Activated naive CD4-positive, alpha-beta T cell treated with anti-CD3 and anti-CD28 coated beads, Interleukin-2, amount 50 U/mL, for 72 hours (primary cell): ENCODE results near the gene KAT8. TPM values are rescaled to one million over a fixed set of nuclear protein-coding genes. Genes with fewer than 3 reads are reported as not detected.

Experiments used
- ATAC-seq, 2 donors: fragments of 150-1000 bp; cut with Tn5 transposase; 2 replicates each; pipeline ENCODE4 v1.10.0; 2021; ENCODE audit warnings: mild to moderate bottlenecking in 2 of 2, moderate library complexity in 2 of 2
- DNase-seq, 2 donors: peaks; one replicate each; pipeline ENCODE4 v3.0.0; 2021 to 2022; ENCODE audit warnings: low spot score in 2 of 2
- H3K27ac Mint-ChIP-seq, 2 donors: one replicate each; pipeline ENCODE4 v1.8.0; 2022; ENCODE audit warnings: mild to moderate bottlenecking in 2 of 2, mixed read lengths in 2 of 2
- H3K36me3 Mint-ChIP-seq, 2 donors: one replicate each; pipeline ENCODE4 v1.8.0; 2022; ENCODE audit warnings: mixed read lengths in 2 of 2
- H3K9me3 Mint-ChIP-seq, 2 donors: one replicate each; pipeline ENCODE4 v1.8.0; 2022; ENCODE audit warnings: mixed read lengths in 2 of 2
- total RNA-seq, 2 donors: library from RNA; stranded (reverse); gene quantifications; one replicate each; pipeline ENCODE4 v1.2.3, GENCODE V29; 2022

The KAT8 gene
- 10 to 100 TPM; 57.8 to 88.5 TPM for total RNA-seq

GRCh38 chr16:31117384-31118222 lies at the start of gene KAT8:
KAT8 (plus strand) TSS chr16:31117664; CDS start chr16:31117682, 18 bp downstream.
- Mint-ChIP-seq H3K27ac (peak within 1 kb of the TSS; percentile 91 to 95), H3K9me3 (no peaks in the 10 kb centered on the region), H3K36me3 (peaks cover 15 to 21% of the 10 kb centered on the region in 2 donors)
- DNase-seq: peak; percentile 95 to 98
- ATAC-seq: peak; percentile 95

DNA sequence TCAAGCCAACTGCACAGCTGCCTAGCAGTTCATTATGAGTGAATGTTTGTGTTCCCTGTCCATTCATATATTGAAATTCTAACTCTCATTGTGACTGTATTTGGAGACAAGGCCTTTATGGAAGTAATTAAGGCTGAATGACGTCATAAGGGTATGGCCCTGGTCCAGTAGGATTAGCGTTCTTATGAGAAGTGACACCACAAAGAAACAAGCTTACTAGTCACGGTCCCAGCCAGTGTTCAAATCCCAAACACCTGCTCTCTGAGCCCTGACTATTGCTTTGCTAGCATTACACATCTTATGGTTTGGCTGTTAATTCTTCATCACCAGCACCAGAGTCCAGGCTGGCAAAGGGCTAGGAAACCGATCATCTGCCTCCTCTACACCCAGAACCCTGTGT lies 45.6 kb upstream of the KAT8 start:
- peak overlapping the region; percentile 99 for H3K27ac Mint-ChIP-seq
- no peak for ATAC-seq
- no peak for DNase-seq
- H3K9me3 Mint-ChIP-seq: no peaks in the 10 kb centered on the region
- H3K36me3 Mint-ChIP-seq: peaks cover 22 to 25% of the 10 kb centered on the region in 2 donors

GRCh38 chr16:31072540-31073141 lies 44.8 kb upstream of the KAT8 start:
- DNase-seq (peak in 1 of 2 donors; percentile 35), ATAC-seq (no peak)
- Mint-ChIP-seq H3K36me3 (peaks cover 22 to 27% of the 10 kb centered on the region in 2 donors), H3K27ac (peak overlapping the region; percentile 99), H3K9me3 (no peaks in the 10 kb centered on the region)

- peak; percentile 80 to 88 for DNase-seq
- H3K36me3 Mint-ChIP-seq: peaks cover 28 to 34% of the 10 kb centered on the region in 2 donors
- H3K9me3 Mint-ChIP-seq: no peaks in the 10 kb centered on the region
- peak overlapping the region; percentile 99 for H3K27ac Mint-ChIP-seq
- ATAC-seq: peak; percentile 49 to 75
Observed at GRCh38 chr16:31073142-31073969, 44.1 kb upstream of the KAT8 start.

GRCh38 chr16:31073970-31074813 lies 43.3 kb upstream of the KAT8 start, which contains the start of the genes ZNF646 and ZNF668:
ZNF646 (plus strand) TSS chr16:31074422; CDS start chr16:31076325, 1,903 bp downstream.
ZNF668 (minus strand) TSS chr16:31074240; CDS start chr16:31064459, 9,781 bp downstream.
- H3K27ac Mint-ChIP-seq: peak within 1 kb of the TSS; percentile 99
- peak; percentile 82 to 84 for ATAC-seq
- peaks cover 28 to 34% of the 10 kb centered on the region in 2 donors for H3K36me3 Mint-ChIP-seq
- peak; percentile 94 to 97 for DNase-seq
- H3K9me3 Mint-ChIP-seq: no peaks in the 10 kb centered on the region

- no peak for ATAC-seq
- Mint-ChIP-seq H3K27ac (peak overlapping the region; percentile 98 to 99), H3K36me3 (peaks cover 28 to 34% of the 10 kb centered on the region in 2 donors), H3K9me3 (no peaks in the 10 kb centered on the region)
- no peak for DNase-seq
Observed at GRCh38 chr16:31074814-31075183, 42.7 kb upstream of the KAT8 start.

DNA sequence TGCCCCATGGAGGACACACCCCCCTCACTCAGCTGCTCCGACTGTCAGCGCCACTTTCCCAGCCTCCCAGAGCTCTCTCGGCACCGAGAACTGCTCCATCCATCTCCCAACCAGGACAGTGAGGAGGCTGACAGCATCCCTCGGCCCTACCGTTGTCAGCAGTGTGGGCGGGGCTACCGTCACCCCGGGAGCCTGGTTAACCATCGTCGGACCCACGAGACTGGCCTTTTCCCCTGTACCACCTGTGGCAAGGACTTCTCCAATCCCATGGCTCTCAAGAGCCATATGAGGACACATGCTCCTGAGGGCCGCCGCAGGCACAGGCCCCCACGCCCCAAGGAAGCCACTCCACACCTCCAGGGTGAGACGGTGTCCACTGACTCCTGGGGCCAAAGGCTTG lies 41.1 kb upstream of the KAT8 start:
- Mint-ChIP-seq H3K27ac (peak overlapping the region; percentile 87 to 99), H3K36me3 (peaks cover 28 to 34% of the 10 kb centered on the region in 2 donors)

DNA sequence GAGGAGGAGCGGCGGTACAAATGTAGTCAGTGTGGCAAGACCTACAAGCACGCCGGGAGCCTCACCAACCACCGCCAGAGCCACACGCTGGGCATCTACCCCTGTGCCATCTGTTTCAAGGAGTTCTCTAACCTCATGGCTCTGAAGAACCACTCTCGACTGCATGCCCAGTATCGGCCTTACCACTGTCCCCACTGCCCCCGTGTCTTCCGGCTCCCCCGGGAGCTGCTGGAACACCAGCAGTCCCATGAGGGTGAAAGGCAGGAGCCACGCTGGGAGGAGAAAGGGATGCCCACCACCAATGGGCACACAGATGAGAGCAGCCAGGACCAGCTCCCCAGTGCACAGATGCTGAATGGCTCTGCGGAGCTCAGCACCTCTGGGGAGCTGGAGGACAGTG lies 40.4 kb upstream of the KAT8 start:
- ATAC-seq (no peak), DNase-seq (no peak)
- Mint-ChIP-seq H3K36me3 (peaks cover 25 to 32% of the 10 kb centered on the region in 2 donors), H3K9me3 (no peaks in the 10 kb centered on the region), H3K27ac (no peak overlapping the region)

More for the DNA sequence above, 41.1 kb upstream of the KAT8 start:
- DNase-seq (no peak), ATAC-seq (no peak)
- no peaks in the 10 kb centered on the region for H3K9me3 Mint-ChIP-seq

- Mint-ChIP-seq H3K36me3 (peaks cover 18 to 24% of the 10 kb centered on the region in 2 donors), H3K27ac (peak overlapping the region; percentile 23 to 71), H3K9me3 (no peaks in the 10 kb centered on the region)
- no peak for DNase-seq
- no peak for ATAC-seq
Observed at GRCh38 chr16:31077592-31078396, 39.7 kb upstream of the KAT8 start.

GRCh38 chr16:31078597-31079341 lies 38.7 kb upstream of the KAT8 start:
- Mint-ChIP-seq H3K36me3 (peaks cover 15 to 20% of the 10 kb centered on the region in 2 donors), H3K9me3 (no peaks in the 10 kb centered on the region), H3K27ac (peak overlapping the region; percentile 71 to 84)
- ATAC-seq (no peak), DNase-seq (no peak)

DNA sequence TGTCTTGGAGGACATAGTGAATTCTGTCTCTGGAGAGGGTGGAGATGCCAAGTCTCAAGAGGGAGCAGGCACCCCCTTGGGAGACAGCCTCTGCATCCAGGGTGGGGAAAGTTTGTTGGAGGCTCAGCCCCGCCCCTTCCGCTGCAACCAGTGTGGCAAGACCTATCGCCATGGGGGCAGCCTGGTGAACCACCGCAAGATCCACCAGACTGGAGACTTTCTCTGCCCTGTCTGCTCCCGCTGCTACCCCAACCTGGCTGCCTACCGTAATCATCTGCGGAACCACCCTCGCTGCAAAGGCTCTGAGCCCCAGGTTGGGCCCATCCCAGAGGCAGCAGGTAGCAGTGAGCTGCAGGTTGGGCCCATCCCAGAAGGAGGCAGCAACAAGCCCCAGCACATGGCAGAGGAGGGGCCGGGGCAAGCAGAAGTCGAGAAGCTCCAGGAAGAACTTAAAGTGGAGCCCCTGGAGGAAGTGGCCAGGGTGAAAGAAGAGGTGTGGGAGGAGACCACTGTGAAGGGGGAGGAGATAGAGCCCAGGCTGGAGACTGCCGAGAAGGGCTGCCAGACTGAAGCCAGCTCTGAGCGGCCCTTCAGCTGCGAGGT lies 38.0 kb upstream of the KAT8 start:
- Mint-ChIP-seq H3K27ac (peak overlapping the region; percentile 71 to 84), H3K36me3 (peaks cover 13 to 18% of the 10 kb centered on the region in 2 donors), H3K9me3 (no peaks in the 10 kb centered on the region)
- no peak for ATAC-seq
- DNase-seq: no peak

- ATAC-seq (no peak), DNase-seq (no peak)
- H3K9me3 Mint-ChIP-seq: no peaks in the 10 kb centered on the region
- peak overlapping the region in 1 of 2 donors; percentile 71 for H3K27ac Mint-ChIP-seq
- H3K36me3 Mint-ChIP-seq: peaks cover 6 to 11% of the 10 kb centered on the region in 2 donors
Observed at GRCh38 chr16:31080035-31080629, 37.3 kb upstream of the KAT8 start.

GRCh38 chr16:31080756-31081419 lies 36.6 kb upstream of the KAT8 start:
- Mint-ChIP-seq H3K9me3 (no peaks in the 10 kb centered on the region), H3K27ac (peak overlapping the region; percentile 44 to 71), H3K36me3 (peaks cover 6 to 9% of the 10 kb centered on the region in 2 donors)
- DNase-seq (no peak), ATAC-seq (no peak)
